ENCODE measurements around the gene CASKIN1.
A peak's percentile ranks its signal among the peaks of the same experiment; 100 is the strongest.

CASKIN1 gene

DNA sequence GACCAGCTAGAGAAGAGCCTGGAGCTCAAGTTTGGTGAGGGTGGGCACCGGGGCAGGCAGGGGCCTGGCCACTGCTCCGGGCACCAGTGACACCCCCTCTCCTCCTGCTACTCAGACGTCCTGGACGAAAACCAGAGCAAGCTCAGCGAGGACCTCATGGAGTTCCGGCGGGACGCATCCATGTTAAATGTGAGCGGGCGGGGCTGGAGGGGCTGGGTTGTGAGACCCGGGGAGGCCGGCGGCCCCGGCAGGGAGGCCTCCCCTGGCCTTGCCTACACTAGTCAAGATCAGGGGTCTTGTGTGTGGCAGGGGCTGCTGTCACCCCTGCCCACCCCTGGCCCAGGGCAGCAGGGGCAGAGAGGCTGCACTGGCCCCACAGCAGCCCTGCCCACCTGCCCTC, 23.0 kb downstream of the CASKIN1 start:
- no peak for DNase-seq

DNA sequence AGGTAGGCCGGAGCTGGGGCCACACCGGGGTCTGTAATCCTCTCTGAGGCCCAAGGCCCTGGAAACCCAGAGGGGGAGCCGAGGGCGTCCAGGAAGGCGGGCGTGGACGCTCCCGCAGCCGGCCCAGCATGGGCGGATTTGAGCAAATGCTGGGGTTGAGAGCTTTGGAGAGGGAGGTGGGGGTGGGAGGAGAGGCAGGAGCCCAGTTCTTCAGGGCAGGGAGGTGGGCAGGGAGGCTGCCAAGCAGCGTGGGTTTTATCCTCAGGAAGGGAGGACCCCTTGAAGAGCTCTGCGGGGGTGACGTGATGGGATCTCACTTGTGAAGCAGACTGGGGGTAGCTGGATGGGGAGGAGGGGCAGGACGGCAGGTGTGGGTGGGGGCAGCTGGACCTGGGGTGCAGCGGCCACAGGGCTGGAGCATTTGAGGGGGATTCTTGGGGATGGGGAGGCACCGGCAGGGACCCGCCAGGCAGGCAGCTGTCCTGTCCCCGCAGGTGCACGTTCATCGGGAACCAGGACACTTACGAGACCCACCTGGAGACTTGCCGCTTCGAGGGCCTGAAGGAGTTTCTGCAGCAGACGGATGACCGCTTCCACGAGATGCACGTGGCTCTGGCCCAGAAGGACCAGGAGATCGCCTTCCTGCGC, 23.6 kb downstream of the CASKIN1 start:
- no peak for DNase-seq

DNA sequence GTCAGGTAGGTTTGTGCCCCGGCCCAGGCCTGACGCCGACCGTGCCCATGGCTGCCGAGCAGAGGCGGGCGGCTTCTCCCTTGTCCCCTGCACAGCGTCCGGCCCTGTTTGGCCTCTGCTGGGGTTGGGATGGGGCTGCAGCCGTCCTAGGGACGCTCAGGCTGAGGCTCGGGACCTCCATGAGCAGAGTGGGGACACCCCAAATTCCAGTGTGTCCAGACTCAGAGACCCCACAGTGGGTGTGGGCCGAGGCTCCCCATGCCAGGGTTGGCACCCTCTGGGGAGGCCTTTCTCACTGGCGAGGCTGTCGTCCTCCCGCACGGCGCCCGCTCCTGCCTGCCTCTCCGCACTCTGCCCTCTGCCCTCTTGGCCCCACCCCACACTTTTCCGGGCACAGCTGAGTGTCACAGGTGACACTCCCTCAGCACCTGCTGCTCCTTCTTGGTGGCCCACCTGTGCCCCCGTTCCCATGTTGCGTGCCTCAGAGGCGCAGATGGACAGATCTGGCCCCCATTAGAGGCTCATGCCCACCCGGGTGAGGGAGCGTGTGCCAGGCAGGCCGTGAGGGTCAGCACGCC, 24.7 kb downstream of the CASKIN1 start:
- no peak for DNase-seq

DNA sequence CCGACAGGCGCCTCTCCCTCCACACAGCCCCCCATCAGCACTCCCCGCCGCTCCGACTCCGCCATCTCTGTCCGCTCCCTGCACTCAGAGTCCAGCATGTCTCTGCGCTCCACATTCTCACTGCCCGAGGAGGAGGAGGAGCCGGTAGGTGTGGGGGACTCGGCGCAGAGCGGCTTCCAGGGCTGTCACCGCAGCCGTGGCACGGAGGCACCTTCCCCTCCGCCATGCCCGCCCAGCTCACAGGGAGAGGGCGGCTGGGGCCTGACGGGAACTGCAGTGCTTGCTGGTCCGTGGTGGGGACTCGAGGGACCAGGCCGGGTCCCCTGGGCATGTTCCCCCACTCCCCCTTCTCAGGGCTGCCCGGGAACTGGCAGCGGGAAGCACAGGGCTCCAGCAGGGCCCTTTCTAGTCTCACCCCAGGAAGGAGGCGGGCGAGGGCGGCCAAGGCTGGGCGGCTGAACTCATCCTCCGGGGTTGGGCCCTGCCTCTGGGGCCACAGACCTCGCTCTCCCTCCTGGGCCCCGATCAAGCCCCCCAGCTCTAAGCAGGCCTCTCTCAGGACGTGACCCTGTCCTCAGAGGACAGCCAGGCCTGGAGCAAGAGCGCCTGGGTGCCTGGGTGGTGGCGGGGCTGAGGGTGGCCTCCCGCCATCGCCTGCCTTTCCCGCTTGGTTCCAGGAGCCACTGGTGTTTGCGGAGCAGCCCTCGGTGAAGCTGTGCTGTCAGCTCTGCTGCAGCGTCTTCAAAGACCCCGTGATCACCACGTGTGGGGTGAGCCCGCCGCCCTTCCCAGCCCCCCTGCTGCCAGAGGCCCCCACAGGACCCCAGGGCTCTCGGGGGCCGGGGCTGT, 25.6 kb downstream of the CASKIN1 start:
- no peak for DNase-seq

DNA sequence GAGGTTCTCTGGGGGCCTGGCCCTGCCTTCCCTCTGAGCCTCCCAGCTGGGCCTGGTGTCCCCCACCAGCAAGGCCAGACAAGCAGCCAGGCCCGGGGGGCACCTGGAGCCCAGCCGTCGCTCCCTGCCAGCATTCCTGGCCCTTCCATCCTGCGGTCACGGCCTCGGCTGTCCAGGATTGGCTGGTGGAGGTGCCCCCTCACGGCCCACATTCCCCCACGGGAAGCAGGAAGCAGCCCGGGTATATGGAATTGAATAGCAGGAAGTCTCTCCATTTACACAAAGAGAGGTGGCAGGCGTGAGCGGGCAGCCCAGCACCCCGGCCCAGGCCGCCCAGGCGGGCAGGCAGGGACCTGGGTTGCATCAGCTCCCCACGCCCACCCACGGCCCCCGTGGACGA, 26.3 kb downstream of the CASKIN1 start:
- DNase-seq: no peak

DNA sequence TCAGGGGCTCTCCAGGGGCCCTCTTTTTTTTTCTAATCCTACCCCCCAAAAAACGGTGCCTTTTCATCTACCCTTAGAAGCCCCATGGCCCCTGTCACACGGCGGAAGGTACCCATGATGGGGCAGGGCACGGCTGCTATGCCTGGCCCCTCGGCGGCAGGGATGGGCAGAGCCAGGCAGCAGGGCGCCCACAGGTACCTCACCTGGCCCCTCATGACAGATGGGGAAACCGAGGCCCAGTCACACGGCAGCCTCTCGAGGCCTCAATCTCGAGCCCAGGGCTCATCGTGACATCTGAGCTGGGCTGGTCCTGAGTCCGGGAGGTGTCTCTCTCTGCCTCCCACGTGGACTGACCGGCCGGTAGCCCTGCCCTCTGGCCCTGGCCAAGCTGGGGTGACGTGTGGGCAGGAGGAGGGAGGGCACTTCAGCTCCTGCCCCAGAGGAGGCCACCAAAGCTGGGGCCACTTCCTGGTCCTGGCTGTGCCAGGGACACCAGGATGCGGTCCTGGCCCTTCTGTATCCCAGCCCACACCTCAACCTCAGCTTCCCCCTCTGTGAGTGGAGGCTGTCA, 29.3 kb downstream of the CASKIN1 start:
- DNase-seq: no peak

DNA sequence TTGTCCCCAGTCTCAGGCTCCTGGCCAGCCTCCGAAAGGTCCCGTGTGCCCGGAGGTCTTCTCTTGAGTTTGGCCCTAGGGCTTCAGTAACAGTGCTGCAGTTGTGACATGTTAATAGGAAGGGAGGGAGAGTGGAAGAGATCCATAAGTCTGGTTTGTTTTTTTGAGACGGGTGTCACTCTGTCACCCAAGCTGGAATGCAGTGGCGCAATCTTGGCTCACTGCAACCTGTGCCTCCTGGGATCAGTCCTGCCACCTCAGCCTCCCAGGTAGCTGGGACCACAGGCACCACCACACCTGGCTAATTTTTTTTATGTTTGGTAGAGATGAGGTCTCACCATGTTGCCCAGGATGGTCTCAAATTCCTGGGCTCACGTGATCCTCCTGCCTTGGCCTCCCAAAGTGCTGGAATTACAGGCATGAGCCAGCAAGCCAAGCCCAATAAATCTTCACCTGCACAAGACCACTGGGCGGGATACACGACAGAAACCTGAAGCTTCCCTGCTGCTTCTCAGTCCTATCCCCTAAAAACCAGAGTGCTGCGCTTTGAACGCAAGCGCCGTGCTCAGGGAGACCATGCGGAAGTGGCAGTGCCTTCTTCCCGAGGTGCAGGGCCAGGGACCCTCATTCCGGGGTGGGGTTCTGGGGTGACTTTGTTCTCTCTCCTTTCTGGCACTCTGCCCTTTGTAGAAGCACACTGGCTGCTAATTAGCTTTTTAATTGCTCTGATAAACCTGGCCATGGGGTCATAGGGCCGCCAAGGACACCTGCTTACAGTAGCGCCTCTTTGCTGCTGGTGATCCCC, 29.9 kb downstream of the CASKIN1 start:
- no peak for DNase-seq

DNA sequence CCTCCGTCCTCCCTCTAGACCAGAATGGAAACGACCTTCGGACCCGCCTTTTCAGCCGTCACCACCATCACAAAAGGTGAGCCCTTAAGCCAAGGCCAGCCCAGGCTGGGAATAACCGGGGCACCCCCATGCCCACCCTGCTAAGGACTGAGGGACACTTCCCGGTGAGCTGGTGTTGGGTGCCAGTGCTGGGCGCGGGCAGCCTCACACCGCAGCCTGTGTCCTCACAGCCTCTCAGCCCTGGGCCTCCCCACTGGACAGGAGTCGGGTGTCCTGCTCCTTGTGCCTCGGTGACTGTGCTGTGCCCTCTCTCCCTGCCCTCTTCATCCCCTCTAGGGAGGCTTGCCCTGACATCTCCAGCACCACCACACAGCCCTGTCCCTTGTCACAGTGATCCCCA, 30.5 kb downstream of the CASKIN1 start:
- DNase-seq: no peak

DNA sequence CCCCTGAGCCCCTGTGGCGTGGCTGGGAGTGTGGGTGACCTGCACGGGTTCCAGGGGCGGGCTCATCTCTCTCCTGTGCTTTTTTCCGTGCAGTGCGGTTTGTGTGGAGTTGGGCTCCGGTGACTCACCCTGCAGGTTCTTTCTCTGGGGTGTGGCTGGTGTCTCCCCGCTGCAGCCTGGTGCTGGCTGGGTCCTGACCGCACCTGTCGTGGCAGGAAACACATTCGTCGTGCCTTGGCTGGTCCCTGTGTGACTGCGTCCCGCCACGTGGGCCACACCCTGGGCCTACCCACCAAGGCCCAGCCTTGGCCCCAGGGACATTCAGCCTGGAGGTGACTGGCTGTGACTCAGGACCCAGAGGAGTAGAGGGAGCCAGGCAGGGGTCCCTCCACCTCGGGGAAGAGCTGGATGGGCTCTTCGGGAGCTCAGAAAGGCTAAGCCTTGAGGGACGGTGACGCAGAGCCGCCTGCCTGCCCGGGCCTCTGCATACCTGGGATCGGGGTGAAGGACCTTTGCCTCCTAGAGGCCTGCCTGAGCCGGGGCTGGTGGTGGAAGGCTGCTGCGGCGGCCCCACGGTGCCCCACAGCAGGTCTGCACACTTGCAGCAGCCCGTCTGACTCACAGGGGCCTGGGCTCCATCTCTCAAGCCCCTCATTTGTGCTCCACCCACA, 33.1 kb downstream of the CASKIN1 start:
- DNase-seq: no peak

DNA sequence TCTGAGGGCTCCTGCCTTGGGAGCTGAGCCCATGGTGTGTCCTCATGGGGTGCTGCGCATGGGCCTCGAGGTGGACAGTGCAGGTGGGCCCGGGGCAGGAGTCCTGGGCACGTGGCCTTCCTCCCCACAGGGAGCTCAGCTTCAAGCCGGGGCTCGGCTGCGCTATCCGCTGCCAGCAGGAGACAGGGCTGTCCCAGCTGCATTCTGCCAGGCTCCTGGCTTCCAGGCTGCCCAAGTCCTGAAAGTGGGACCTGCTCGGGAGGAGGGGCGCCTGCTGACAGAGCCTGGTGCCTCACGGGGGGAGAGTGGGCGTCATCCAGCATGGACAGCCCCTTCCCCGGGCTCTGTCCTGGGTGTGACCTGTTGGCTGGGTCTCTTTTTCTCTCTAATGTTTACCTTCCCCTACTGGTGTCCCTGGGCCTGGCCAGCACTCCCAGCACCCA, 33.7 kb downstream of the CASKIN1 start:
- DNase-seq: no peak

DNA sequence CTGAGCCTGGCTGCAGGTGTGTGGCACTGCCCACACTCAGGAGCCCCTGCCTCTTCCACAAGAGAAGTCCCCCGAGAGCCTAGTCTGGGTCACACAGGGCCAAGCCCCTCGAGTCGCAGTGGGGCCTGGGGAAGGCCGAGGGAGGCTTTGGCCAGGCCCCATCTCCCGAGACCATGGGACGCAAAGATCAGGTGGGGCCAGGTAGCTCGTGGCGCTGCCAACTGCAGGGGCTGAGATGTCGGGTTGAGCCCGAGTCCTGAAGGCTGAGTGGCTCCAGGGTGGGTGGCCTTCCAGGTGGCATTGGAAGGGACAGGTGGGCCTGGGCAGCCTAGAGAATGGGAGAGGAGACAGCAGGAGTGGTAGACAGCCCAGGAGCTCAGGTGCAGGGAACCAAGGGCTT, 34.5 kb downstream of the CASKIN1 start:
- no peak for DNase-seq

- DNase-seq: no peak
These were observed 35.4 kb downstream of the CASKIN1 start for GRCh38 chr16:2160915-2161551.

DNA sequence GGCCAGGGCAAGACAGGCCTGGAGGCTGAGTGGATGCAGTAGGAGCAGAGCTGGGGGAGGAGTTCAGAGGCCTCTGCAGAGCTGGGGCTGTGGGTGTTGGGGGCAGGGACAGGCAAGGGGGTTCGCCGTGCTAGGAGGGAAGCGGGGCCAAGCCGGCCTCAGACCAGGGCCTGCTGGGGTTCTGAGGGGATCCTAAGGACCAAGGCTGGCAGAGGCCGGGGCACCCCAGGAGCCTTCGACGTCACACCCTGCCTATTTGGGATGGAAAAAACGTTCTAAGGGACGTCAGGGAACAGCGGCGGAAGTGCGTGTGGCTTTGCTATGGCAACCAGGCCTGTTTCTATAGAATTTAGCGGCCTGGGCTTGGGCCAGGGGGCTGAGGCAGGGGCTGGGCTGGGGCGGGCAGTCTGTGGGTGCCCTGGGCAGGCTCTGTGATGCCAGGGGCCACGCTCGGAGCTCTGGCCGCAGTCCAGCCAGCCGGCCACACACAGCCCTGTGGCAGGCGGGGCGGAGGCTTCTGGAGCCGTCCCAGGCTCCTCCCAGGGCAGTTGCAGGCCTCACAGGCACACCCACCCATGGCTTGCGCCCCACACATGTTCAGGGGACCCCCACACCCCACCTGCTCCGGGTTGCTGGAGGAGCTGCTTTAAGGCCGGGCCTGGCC, 37.1 kb downstream of the CASKIN1 start:
- DNase-seq: no peak

- no peak for DNase-seq
These were observed 38.2 kb downstream of the CASKIN1 start for GRCh38 chr16:2158262-2158638.

DNA sequence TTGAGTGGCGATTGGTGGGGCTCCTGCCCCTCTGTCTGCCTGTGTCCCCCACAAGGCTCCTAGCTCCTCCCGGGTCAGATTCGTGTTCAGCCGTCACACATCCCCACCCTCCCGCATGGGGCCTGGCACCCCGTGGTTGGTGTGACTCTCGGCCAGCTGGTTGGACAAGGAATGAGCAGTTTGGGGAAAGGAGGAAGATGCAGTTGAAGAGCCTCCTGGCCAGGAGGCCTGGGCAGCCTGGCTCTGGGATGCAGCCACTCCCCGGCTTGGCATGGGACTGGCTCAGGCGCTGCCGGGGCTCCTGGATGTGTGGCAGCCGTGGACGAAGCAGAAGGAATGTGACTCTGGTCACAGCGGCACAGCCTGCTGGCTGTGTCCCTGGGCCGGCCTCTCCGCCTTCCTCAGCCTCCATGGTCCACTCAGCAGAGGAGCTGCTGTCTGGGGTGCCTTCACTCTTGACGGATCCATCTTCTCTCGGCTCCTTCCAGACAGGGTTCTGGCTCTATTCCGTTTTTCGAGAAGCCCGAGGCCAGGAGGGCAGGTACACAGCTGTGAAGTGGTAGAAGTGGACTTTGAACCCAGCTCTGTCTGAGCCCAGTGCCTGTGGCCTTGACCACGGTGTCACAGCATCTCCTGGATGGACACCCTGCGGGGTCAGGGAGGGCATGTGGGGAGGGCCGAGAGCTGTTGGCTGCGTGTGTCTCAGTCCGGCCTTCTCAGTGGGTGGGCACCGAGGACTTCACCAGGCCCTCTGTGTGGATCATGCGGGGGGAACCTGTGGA, 38.7 kb downstream of the CASKIN1 start:
- no peak for DNase-seq

DNA sequence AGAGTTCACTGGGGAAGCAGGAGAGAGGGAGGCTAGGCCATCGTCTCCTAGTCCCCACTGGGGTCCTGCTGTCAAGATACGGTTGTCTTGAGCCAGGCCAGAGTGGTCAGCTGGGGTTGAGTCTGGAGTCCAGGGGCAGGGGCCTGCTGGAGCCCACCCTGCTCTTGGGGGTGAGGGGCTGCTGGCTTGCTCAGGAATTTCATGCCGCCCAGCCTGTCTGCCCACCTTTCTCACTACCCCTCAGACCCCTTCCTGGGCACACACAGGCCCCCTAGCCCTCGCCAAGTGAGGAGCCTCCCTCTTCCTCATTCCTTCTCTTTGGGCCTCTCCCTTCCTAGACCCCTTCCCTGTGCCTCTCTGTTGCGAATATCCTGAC, 39.6 kb downstream of the CASKIN1 start:
- DNase-seq: no peak

DNA sequence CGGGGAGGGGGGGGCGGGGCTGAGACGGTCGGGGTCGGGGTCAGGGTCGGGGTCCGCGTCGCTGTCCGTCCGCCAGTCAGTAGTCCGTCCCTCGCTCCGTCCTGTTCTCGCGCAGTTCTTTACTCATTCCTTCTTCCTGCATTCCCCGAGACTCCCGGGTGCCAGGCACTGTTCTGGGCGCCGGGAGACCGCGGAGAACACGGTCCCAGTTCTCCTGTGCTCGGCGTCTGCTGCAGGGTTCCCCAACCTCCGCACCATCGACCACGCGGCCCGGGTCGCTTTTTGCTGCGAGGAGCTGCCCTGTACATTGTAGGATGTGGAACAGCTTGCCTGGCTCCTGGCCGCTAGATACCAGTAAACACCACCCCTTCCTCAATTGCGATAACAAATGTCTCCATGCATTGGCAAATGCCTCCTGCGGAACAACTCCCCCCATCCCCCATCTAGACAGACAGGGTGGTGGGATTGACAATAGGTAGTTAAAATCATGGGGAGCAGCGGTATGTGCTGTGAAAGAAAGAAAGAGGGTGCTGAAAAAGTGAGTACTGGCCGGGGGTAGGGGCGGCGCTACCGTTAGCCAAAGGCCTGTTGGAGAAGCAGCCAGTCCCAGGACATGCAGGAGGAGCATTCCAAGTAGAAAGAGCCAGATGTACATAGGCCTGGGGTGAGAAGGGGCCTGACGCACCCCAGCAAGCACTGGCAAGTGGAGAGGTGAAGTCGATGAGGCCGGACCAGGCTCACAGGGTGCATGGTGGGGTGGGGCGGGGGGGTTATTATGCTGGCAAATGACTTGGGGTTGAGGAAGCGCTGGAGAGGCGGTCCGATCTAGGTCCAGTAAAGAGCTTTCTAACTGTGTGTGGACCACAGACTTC, 40.2 kb downstream of the CASKIN1 start:
- no peak for DNase-seq

DNA sequence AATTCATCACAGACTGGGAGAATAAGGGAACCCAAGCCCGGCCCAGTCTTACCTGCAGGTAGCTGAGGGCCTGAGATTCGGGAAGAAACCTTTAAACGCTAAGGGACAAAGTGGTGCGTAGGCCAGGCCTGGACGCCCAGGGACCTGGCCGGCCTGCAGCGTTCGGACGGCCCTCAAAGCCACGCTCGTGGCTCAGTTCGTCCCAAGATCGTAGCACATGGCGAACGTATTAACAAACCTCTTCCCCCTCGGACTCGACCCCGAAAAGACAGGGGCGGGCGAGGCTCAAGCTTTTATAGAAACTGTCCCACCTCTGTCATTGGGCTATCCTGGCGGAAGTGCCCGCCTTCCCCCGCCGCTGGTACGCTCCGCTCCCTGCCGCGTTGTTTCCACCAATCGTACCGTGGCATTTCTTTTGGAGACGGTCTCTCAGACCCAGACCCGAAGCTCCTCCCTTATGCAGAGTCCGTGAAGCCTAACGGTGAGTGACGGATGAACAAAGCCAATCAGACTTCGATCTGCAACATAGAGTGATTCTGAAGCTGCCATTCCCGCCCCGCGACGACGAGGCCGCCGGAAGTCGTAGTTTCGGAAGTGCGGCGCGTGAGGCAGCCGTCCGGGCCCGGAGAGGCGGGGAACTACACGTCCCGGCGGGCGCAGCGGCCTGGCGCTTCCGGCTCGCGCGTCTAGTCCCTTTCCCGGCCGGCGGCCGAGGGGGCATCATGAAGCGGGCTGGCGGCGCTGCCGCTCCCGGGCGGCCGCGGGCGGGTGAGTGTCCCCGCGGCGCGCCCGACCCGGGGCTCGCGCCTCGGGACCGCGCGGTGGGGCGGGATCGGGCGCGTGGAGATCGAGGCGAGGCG, 41.1 kb downstream of the CASKIN1 start, which contains the start of gene TRAF7:
TSS of gene TRAF7 (plus strand) at position 692 of the 860 bp plus-strand sequence. CDS start 8,139 bp downstream, outside the sequence.
- DNase-seq: peak; percentile 100

Measured in NCI-H446 treated with DMSO at 0.1 percent for 48 hours (cell line).